ENCODE results near the gene ZNF761.
"Not testable (repeated sequence)": the region's sequence is repeated elsewhere in the genome, so short reads cannot be mapped to it uniquely, and the experiment has no call there.

GRCh38 chr19:53503151-53503550 is 71.4 kb downstream of the ZNF761 start:
- not testable (repeated sequence) for TF ChIP-seq CTCF (conservative IDR thresholded peaks at IDR 0.05 in 1 of 2, IDR thresholded peaks at IDR 0.05 in 1 of 2; ENCODE audit: low read depth in 1 of 2, low read length in 2 of 2); EZH2 (IDR thresholded peaks at IDR 0.05; ENCODE audit: low read length, missing control alignments)
